Neutrophil (primary cell): ENCODE data around the gene MED12L.

Source experiments
- H3K27ac ChIP-seq: fragments of 200-600 bp; sonication (generic); 2 replicates; pipeline ENCODE4 v1.5.1; 2016; ENCODE audit warnings: mild to moderate bottlenecking, moderate library complexity
- H3K27me3 ChIP-seq: fragments of 200-600 bp; sonication (generic); 2 replicates; pipeline ENCODE4 v1.6.0; 2016; ENCODE audit warnings: mild to moderate bottlenecking
- H3K36me3 ChIP-seq: fragments of 200-600 bp; sonication (generic); 2 replicates; pipeline ENCODE4 v1.5.1; 2017
- H3K4me1 ChIP-seq, 2 experiments: fragments of 200-600 bp in 1 of 2; sonication (generic) in 1 of 2; 1 replicate in 1 of 2; 2 replicates in 1 of 2; pipeline versions ENCODE4 v1.5.1 to v1.6.1; 2013 to 2016; ENCODE audit warnings: low read depth in 1 of 2, low read length in 1 of 2, mild to moderate bottlenecking in 1 of 2, moderate library complexity in 1 of 2; ENCODE audit not compliant: control insufficient read depth in 1 of 2, insufficient read depth in 1 of 2
- H3K4me3 ChIP-seq, 2 experiments: fragments of 200-600 bp in 1 of 2; sonication (generic) in 1 of 2; 1 replicate in 1 of 2; 2 replicates in 1 of 2; pipeline ENCODE4 v1.5.1; 2013 to 2016; ENCODE audit warnings: low read depth in 1 of 2, low read length in 1 of 2, mild to moderate bottlenecking in 1 of 2, moderate library complexity in 1 of 2
- H3K9me3 ChIP-seq: fragments of 200-600 bp; sonication (generic); 2 replicates; pipeline ENCODE4 v1.5.1; 2016
- CTCF ChIP-seq: fragments of 200-600 bp; sonication (generic); IDR thresholded peaks from 2 replicates; pipeline ENCODE4 v1.5.1; 2016; ENCODE audit warnings: antibody characterized with exemption

MED12L gene

GRCh38 chr3:151321526-151321925 is 236.1 kb downstream of the MED12L start:
- H3K4me3 ChIP-seq, result no peak overlapping the region
- peaks cover 5% of the 10 kb centered on the region for H3K36me3 ChIP-seq
- TF ChIP-seq CTCF, result no peak
- H3K27me3 ChIP-seq, result no peaks in the 10 kb centered on the region
- H3K27ac ChIP-seq, result peak overlapping the region; percentile 89
- no peaks in the 10 kb centered on the region for H3K9me3 ChIP-seq
- peaks cover 83 to 89% of the 10 kb centered on the region in 2 experiments for H3K4me1 ChIP-seq

GRCh38 chr3:151322511-151322910 is 237.0 kb downstream of the MED12L start:
- Histone ChIP-seq H3K9me3 (no peaks in the 10 kb centered on the region), H3K36me3 (peaks cover 10% of the 10 kb centered on the region), H3K27me3 (no peaks in the 10 kb centered on the region), H3K27ac (peak overlapping the region; percentile 89), H3K4me1 (peaks cover 90 to 98% of the 10 kb centered on the region in 2 experiments), H3K4me3 (no peak overlapping the region)
- TF ChIP-seq CTCF, result no peak

- H3K36me3 ChIP-seq, result peaks cover 10% of the 10 kb centered on the region
- peak overlapping the region; percentile 88 for H3K27ac ChIP-seq
- peak; percentile 60 for TF ChIP-seq CTCF
- H3K9me3 ChIP-seq, result no peaks in the 10 kb centered on the region
- H3K4me3 ChIP-seq, result peak overlapping the region; percentile 79 to 90
- peaks cover 71 to 78% of the 10 kb centered on the region in 2 experiments for H3K4me1 ChIP-seq
- no peaks in the 10 kb centered on the region for H3K27me3 ChIP-seq
Measured at GRCh38 chr3:151327571-151328198, 242.2 kb downstream of the MED12L start.

GRCh38 chr3:151328298-151328995 is 243.0 kb downstream of the MED12L start:
- H3K4me3 ChIP-seq, result peak overlapping the region; percentile 79 to 90
- H3K9me3 ChIP-seq, result no peaks in the 10 kb centered on the region
- peaks cover 10% of the 10 kb centered on the region for H3K36me3 ChIP-seq
- H3K4me1 ChIP-seq, result peaks cover 77 to 79% of the 10 kb centered on the region in 2 experiments
- peak; percentile 57 for TF ChIP-seq CTCF
- H3K27me3 ChIP-seq, result no peaks in the 10 kb centered on the region
- peak overlapping the region; percentile 88 for H3K27ac ChIP-seq

GRCh38 chr3:151329363-151329762 is 243.9 kb downstream of the MED12L start, which contains the start of gene P2RY13:
TSS of gene P2RY13 (minus strand) at chr3:151329549. CDS start at chr3:151329528, 21 bp downstream.
- peaks cover 10% of the 10 kb centered on the region for H3K36me3 ChIP-seq
- peak within 1 kb of the TSS; percentile 88 for H3K27ac ChIP-seq
- no peak for TF ChIP-seq CTCF
- H3K4me3 ChIP-seq, result peak within 1 kb of the TSS; percentile 79 to 90
- H3K9me3 ChIP-seq, result no peaks in the 10 kb centered on the region
- peaks cover 75 to 81% of the 10 kb centered on the region in 2 experiments for H3K4me1 ChIP-seq
- H3K27me3 ChIP-seq, result no peaks in the 10 kb centered on the region
